Endothelial cell of umbilical vein (primary cell): ENCODE measurements around the gene POU6F1. TPM values are rescaled to one million over a fixed set of nuclear protein-coding genes. Genes with fewer than 3 reads are reported as not detected.

ENCODE experiments used
- BruUV-seq: library from RNA; stranded (reverse); fragments of 400-500 nt; replicated peaks from 2 replicates; lab custom pipeline; 2021; lab: Mats Ljungman, UMichigan
- CTCF ChIA-PET: fragments of 300-600, 350-600 bp; sonication (Branson Sonifier 250); formaldehyde crosslinking; loops from one replicate; lab custom pipeline; 2021; ENCODE audit warnings: antibody characterized with exemption, inconsistent platforms; lab: Charles Lee
- POLR2A ChIA-PET: fragments of 300-600, 350-600 bp; sonication (Branson Sonifier 250); formaldehyde crosslinking; loops from one replicate; lab custom pipeline; 2021; ENCODE audit warnings: antibody characterized with exemption, inconsistent platforms; lab: Charles Lee
- DNase-seq: peaks from one replicate; pipeline ENCODE4 v3.0.0-alpha.2; 2011; ENCODE audit warnings: low read depth, low spot score
- FAIRE-seq: peaks from 2 replicates; lab custom pipeline; 2011; peaks lifted over from hg19 to GRCh38; lab: Jason Lieb, UNC
- H2AFZ ChIP-seq: 2 replicates; pipeline ENCODE4 v1.6.0; 2012; ENCODE audit warnings: low read depth, low read length, control low read depth, inconsistent platforms
- H3K27ac ChIP-seq: 2 replicates; pipeline ENCODE4 v1.5.1; 2011; ENCODE audit warnings: low read depth, mild to moderate bottlenecking, control low read depth, low read length, moderate library complexity; ENCODE audit not compliant: insufficient read depth
- H3K27me3 ChIP-seq, 2 experiments: 2 replicates each; pipeline versions ENCODE4 v1.6.0 to v1.6.1; 2011; ENCODE audit warnings: low read length in 2 of 2, mixed read lengths in 1 of 2; ENCODE audit not compliant: control insufficient read depth in 2 of 2, insufficient read depth in 2 of 2
- H3K36me3 ChIP-seq, 2 experiments: 2 replicates in 1 of 2; 3 replicates in 1 of 2; pipeline ENCODE4 v1.5.1; 2011; ENCODE audit warnings: low read length in 2 of 2, mild to moderate bottlenecking in 1 of 2, moderate library complexity in 1 of 2; ENCODE audit not compliant: control insufficient read depth in 2 of 2, insufficient read depth in 2 of 2; ENCODE audit errors: extremely low read depth in 1 of 2
- H3K4me1 ChIP-seq: 3 replicates; pipeline ENCODE4 v1.5.1; 2011; ENCODE audit warnings: mild to moderate bottlenecking, low read length; ENCODE audit not compliant: control insufficient read depth, insufficient read depth; ENCODE audit errors: extremely low read depth
- H3K4me2 ChIP-seq: 2 replicates; pipeline ENCODE4 v1.6.1; 2011; ENCODE audit warnings: low read length, control low read depth, mixed read lengths; ENCODE audit not compliant: insufficient read depth
- H3K4me3 ChIP-seq, 3 experiments: fragments of 200-600 bp in 1 of 3; sonication (generic), shearing (Covaris generic) in 1 of 3; replicated peaks in 1 of 3; 2 replicates each; pipeline ENCODE4 v1.5.1; 2011 to 2016; ENCODE audit warnings: control low read depth in 3 of 3, low read length in 3 of 3, mild to moderate bottlenecking in 2 of 3, inconsistent platforms in 1 of 3, low read depth in 1 of 3, moderate library complexity in 1 of 3; ENCODE audit not compliant: insufficient read depth in 1 of 3
- H3K79me2 ChIP-seq: 2 replicates; pipeline ENCODE4 v1.6.0; 2012; ENCODE audit warnings: low read length, inconsistent platforms; ENCODE audit not compliant: control insufficient read depth, insufficient read depth
- H3K9ac ChIP-seq: replicated peaks from 2 replicates; pipeline ENCODE3; 2011; ENCODE audit warnings: low read length, control low read depth; ENCODE audit not compliant: insufficient read depth; ENCODE audit errors: extremely low read depth
- H3K9me1 ChIP-seq: replicated peaks from 3 replicates; pipeline ENCODE4 v1.6.0; 2011; ENCODE audit warnings: mild to moderate bottlenecking, low read length; ENCODE audit not compliant: control insufficient read depth, insufficient read depth; ENCODE audit errors: extremely low read depth
- H3K9me3 ChIP-seq: replicated peaks from 2 replicates; pipeline ENCODE4 v1.5.1; 2012; ENCODE audit warnings: low read length, inconsistent platforms; ENCODE audit not compliant: control insufficient read depth, insufficient read depth
- H4K20me1 ChIP-seq: replicated peaks from 2 replicates; pipeline ENCODE3; 2011; ENCODE audit warnings: mild to moderate bottlenecking, low read length; ENCODE audit not compliant: control insufficient read depth, insufficient read depth; ENCODE audit errors: extremely low read depth
- EZH2 ChIP-seq: IDR thresholded peaks from 2 replicates; pipeline ENCODE4 v1.6.1; 2012; ENCODE audit warnings: borderline replicate concordance, low read depth, mild to moderate bottlenecking, moderate library complexity, low read length, inconsistent platforms; ENCODE audit not compliant: severe bottlenecking
- FOS ChIP-seq: IDR thresholded peaks from 2 replicates; pipeline ENCODE4 v1.6.1; 2011; ENCODE audit warnings: mild to moderate bottlenecking, low read length, moderate library complexity, borderline replicate concordance; ENCODE audit not compliant: insufficient read depth
- GATA2 ChIP-seq: IDR thresholded peaks from 2 replicates; pipeline ENCODE4 v1.7.0; 2011; ENCODE audit warnings: low read depth, mild to moderate bottlenecking, moderate library complexity, mixed read lengths, low read length; ENCODE audit not compliant: insufficient read length, insufficient read depth
- JUN ChIP-seq: IDR thresholded peaks from 2 replicates; pipeline ENCODE4 v1.6.1; 2011; ENCODE audit warnings: borderline replicate concordance, low read depth; ENCODE audit not compliant: insufficient read length, insufficient read depth
- MYC ChIP-seq: IDR thresholded peaks from one replicate; pipeline ENCODE4 v1.6.1; 2011; ENCODE audit warnings: mild to moderate bottlenecking, low read depth, low read length
- POLR2A ChIP-seq: IDR thresholded peaks from 2 replicates; pipeline ENCODE4 v1.6.1; 2012; ENCODE audit warnings: low read depth, mild to moderate bottlenecking, control low read depth, low read length
- POLR2AphosphoS5 ChIP-seq: IDR thresholded peaks from 2 replicates; pipeline ENCODE4 v1.6.1; 2012; ENCODE audit warnings: low read depth, mild to moderate bottlenecking, control low read depth, low read length, moderate library complexity; ENCODE audit not compliant: insufficient read depth
- dilution Hi-C: fragments of 300-500 bp; cut with MboI; formaldehyde crosslinking; loops from one replicate; pipeline ENCODE4 v1.15.0; 2019; ENCODE audit warnings: low sequenced_read_pairs; ENCODE audit not compliant: extremely low pct_ligation_motif_present
- intact Hi-C: fragments of 100-400 bp; cut with micrococcal nuclease; formaldehyde crosslinking; loops from one replicate; pipeline ENCODE4 v1.10.0; 2022
- polyA plus RNA-seq, 4 experiments: library from polyadenylated mRNA; depleted of rRNA in 3 of 4; stranded (reverse) in 3 of 4; unstranded in 1 of 4; fragments of >200 nt; gene quantifications; 2 replicates each; pipeline versions ENCODE4 v1.2.1 to v1.2.3, GENCODE V29; 2011 to 2012; ENCODE audit warnings: missing spikeins in 1 of 4
- total RNA-seq: library from RNA; stranded (reverse); gene quantifications from 2 replicates; pipeline ENCODE4 v1.2.3, GENCODE V29; 2021
- TF ChIP-seq, protein P1 (sequence below): IDR thresholded peaks from 2 replicates; pipeline ENCODE4 v1.6.1; 2011; ENCODE audit not compliant: insufficient read depth, insufficient read length
- TF ChIP-seq, protein P2 (sequence below), 2 donors: IDR thresholded peaks; 1 replicate in 1 of 2; 2 replicates in 1 of 2; pipeline ENCODE4 v1.5.1; 2011; ENCODE audit warnings: low read length in 2 of 2, mild to moderate bottlenecking in 2 of 2, moderate library complexity in 2 of 2, control low read depth in 1 of 2, inconsistent platforms in 1 of 2, low read depth in 1 of 2; ENCODE audit not compliant: insufficient read depth in 1 of 2; ENCODE audit errors: extremely low read depth in 1 of 2

Gene POU6F1
- total and polyA plus RNA-seq, 2 donors (not counting 3 experiments of a cell fraction or from before 2014, with no cell fraction given): 5.4 to 14.4 TPM

GRCh38 chr12:51191516-51192283, 26.2 kb downstream of the POU6F1 start:
- H3K27ac ChIP-seq: no peak overlapping the region
- H3K9me1 ChIP-seq: no peaks in the 10 kb centered on the region
- no peaks in the 10 kb centered on the region for H3K79me2 ChIP-seq
- DNase-seq (no peak), FAIRE-seq (no peak)
- no peaks in the 10 kb centered on the region for H3K27me3 ChIP-seq
- TF ChIP-seq GATA2: no peak
- no peak for TF ChIP-seq FOS
- TF ChIP-seq MYC: no peak
- no peak for TF ChIP-seq POLR2A
- TF ChIP-seq POLR2AphosphoS5: no peak
- TF ChIP-seq JUN: no peak
- TF ChIP-seq, protein P1, sequence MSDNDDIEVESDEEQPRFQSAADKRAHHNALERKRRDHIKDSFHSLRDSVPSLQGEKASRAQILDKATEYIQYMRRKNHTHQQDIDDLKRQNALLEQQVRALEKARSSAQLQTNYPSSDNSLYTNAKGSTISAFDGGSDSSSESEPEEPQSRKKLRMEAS: no peak
- TF ChIP-seq, protein P2, sequence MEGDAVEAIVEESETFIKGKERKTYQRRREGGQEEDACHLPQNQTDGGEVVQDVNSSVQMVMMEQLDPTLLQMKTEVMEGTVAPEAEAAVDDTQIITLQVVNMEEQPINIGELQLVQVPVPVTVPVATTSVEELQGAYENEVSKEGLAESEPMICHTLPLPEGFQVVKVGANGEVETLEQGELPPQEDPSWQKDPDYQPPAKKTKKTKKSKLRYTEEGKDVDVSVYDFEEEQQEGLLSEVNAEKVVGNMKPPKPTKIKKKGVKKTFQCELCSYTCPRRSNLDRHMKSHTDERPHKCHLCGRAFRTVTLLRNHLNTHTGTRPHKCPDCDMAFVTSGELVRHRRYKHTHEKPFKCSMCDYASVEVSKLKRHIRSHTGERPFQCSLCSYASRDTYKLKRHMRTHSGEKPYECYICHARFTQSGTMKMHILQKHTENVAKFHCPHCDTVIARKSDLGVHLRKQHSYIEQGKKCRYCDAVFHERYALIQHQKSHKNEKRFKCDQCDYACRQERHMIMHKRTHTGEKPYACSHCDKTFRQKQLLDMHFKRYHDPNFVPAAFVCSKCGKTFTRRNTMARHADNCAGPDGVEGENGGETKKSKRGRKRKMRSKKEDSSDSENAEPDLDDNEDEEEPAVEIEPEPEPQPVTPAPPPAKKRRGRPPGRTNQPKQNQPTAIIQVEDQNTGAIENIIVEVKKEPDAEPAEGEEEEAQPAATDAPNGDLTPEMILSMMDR (IDR thresholded peaks at IDR 0.05; ENCODE audit: extremely low read depth in 1 of 2, insufficient read depth in 1 of 2, low read depth in 1 of 2, low read length in 2 of 2): no peak
- no peak for TF ChIP-seq EZH2
- no peak overlapping the region for H3K9ac ChIP-seq
- intact Hi-C loops: no loop called here
- H3K9me3 ChIP-seq: no peaks in the 10 kb centered on the region
- no peaks in the 10 kb centered on the region for H3K36me3 ChIP-seq
- ChIA-PET POLR2A (no interaction called here), CTCF (interaction anchor here (1.7 kb wide), 1 partner anchor 149 kb away, joined by 4 read pairs; no protein-coding TSS in a partner anchor)
- no peak overlapping the region for H3K4me3 ChIP-seq
- H3K4me1 ChIP-seq: peaks cover 2% of the 10 kb centered on the region
- no peak overlapping the region for H2AFZ ChIP-seq
- no TSS peak for BruUV-seq
- H4K20me1 ChIP-seq: no peaks in the 10 kb centered on the region
- dilution Hi-C loops: no loop called here
- no peak overlapping the region for H3K4me2 ChIP-seq
